Measurements from ENCODE around the gene CDC42SE2. TPM values are rescaled to one million over a fixed set of nuclear protein-coding genes. Genes with fewer than 3 reads are reported as not detected.
"Not testable (repeated sequence)": the region's sequence is repeated elsewhere in the genome, so short reads cannot be mapped to it uniquely, and the experiment has no call there.

Gene CDC42SE2
- total RNA-seq, 1 donor from 2014 or later = 32.3 TPM

DNA sequence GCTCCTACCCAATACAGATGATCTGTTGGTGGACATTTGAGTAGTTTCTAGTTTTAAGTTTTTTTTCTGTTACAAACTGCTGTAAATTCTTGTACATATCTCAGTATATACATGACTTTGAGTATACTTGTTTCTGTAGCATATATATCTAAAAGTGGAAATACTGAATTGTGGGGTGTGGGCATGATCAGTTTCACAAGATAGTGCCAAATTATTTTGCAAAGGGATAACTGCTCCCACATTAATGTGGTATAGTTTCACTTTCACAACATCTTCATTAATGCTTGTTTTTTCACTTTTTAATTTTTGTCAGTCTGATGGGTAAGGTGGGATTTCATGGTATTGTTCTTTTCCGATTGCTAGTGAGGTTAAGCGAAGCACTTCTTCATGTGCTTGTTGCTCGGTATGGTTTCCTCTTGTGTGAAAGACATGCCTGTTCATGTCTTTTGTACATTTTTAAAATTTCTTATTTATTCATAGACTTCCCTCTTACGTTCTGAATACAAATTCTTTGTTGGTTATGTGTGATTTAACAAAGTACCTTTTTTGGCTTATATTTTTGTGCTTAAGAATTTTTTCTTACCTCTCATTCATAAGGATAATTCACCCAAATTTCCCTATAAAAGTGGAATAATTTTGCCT, 103.5 kb downstream of the CDC42SE2 start:
- DNase-seq = no peak

GRCh38 chr5:131368866-131369265, 105.0 kb downstream of the CDC42SE2 start:
- no peak for DNase-seq

- no peak for DNase-seq
Observed at GRCh38 chr5:131369558-131369957, 105.7 kb downstream of the CDC42SE2 start.

DNA sequence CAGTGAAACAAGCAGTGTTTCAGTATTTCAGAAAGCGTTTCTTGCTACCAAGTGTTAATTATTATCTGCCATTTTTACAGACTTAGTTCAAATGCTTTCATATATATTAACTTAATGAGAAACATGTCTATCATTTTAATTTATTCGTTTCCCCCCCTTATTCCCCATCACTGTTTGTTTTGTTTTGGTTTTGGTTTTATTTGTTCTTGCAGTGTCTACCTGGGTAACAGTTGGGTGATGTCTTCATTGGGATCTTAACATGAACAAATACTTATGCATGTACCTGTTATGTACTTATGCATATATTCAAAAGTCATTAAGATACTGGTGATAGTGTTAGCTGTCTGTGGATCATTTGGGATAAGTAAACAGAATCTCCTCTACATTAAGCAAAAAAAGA, 108.0 kb downstream of the CDC42SE2 start:
- DNase-seq = no peak

- no peak for DNase-seq
Observed at GRCh38 chr5:131373265-131373664, 109.4 kb downstream of the CDC42SE2 start.

- DNase-seq = no peak
Observed at GRCh38 chr5:131375351-131375750, 111.5 kb downstream of the CDC42SE2 start.

DNA sequence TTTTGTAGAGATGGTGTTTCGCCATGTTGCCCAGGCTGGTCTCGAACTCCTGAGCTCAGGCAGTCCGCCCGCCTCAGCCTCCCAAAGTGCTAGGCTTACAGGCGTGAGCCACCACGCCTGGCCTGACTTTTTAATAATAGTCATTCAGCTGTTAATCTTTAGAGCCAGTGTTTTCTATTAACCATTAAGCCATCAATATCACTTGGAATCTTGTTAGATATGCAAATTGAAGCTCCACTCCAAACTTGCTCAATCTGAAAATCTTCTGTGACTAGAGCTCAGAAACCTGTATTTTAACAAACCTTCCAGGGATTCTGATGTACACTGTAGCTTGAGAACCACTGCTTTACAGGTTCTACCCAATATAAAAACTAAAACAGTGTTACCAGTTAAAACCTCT, 113.5 kb downstream of the CDC42SE2 start:
- no peak for DNase-seq

DNA sequence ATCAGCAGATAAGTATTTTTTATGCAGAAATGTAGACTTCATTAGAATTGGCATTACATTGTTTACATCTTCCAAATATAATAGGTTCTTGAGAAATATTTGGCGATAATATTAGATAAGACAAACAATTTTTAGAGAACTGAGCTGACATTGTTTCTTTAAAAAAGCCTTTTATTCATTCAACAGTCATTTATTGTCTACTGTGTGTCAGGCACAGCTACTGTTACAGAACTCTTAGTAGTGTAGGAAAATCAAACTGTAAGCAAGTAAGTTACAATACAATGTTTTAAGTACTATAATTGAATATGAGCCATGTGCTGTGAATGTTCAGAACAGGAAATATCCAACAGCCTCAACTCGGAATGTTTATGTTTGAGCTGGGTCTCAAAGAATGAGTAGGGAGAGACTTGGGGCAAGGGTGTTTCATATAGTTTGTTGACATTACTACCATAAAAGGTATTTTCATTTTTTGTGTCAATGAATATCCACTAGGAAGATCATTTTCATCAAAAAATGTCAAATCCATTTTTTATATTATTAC, 114.0 kb downstream of the CDC42SE2 start:
- DNase-seq = no peak

- DNase-seq = no peak
Observed at GRCh38 chr5:131378721-131379541, 115.1 kb downstream of the CDC42SE2 start.

DNA sequence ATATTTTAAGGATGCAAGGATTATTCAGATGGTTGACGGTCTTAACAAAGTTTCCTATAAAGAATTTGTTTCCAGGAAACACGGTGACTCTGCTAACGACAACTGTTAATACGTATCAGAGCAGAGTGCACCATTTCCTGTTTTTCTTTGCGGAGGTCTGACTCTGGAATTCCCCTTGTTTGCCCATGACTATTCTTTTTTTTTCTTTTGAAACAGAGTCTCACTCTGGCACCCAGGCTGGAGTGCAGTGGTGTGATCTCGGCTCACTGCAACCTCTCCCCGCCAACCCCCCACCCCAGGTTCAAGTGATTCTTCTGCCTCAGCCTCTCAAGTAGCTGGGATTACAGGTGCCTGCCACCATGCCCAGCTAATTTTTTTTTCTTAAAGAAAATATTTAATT, 115.9 kb downstream of the CDC42SE2 start:
- DNase-seq = peak; percentile 17

DNA sequence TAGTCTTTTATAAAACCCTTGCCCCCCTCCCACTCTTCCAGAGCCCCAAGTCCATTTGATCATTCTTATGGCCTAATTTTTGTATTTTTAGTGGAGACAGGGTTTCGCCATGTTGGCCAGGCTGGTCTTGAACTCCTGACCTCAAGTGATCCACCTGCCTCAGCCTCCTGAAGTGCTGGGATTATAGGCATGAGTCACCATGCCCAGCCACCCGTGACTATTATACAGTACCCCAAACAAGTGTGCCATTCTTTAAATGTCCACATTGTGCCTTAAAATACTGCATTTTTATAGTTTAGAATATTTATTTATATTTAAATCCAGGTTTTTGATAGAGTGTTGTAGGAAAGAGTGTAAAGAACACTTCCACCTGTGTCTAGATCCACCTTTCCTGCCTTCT, 116.4 kb downstream of the CDC42SE2 start:
- not testable (repeated sequence) for DNase-seq

DNA sequence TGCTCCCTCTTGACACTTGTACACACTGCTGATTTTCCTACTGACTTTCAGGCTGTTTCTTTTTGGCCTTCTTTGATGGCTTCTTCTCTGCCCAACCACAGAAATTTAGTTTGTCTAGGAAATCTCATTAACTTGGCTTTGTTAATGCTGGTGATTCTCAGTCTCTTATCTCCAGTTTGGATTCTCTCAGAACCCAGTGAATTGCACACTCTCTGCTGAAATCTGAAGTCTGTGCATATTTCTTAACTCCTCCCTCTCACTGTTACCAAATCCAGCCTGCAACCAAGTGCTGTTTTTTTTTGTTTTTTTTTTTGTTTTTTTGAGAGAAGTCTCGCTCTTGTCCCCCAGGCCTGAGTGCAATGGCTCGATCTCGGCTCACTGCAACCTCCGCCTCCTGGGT, 117.2 kb downstream of the CDC42SE2 start:
- DNase-seq = no peak

DNA sequence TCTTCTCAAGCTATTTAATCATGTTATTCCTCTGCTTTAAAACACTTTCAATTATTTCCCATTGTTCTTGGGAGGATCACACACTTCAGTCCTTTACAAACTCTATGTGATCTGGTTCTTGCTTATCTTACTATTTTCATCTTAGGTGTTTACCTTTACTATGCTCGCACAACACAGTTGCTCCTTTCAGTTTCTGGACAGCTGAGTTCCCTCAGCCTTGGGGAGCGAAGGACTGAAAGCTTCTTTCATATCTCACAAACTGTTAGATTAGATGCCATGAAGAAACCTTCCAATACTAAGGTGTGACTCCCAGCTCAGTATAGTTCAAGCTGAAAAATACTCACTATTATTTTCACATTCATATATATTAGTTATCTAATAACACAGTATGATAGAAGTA, 117.9 kb downstream of the CDC42SE2 start:
- DNase-seq = no peak

DNA sequence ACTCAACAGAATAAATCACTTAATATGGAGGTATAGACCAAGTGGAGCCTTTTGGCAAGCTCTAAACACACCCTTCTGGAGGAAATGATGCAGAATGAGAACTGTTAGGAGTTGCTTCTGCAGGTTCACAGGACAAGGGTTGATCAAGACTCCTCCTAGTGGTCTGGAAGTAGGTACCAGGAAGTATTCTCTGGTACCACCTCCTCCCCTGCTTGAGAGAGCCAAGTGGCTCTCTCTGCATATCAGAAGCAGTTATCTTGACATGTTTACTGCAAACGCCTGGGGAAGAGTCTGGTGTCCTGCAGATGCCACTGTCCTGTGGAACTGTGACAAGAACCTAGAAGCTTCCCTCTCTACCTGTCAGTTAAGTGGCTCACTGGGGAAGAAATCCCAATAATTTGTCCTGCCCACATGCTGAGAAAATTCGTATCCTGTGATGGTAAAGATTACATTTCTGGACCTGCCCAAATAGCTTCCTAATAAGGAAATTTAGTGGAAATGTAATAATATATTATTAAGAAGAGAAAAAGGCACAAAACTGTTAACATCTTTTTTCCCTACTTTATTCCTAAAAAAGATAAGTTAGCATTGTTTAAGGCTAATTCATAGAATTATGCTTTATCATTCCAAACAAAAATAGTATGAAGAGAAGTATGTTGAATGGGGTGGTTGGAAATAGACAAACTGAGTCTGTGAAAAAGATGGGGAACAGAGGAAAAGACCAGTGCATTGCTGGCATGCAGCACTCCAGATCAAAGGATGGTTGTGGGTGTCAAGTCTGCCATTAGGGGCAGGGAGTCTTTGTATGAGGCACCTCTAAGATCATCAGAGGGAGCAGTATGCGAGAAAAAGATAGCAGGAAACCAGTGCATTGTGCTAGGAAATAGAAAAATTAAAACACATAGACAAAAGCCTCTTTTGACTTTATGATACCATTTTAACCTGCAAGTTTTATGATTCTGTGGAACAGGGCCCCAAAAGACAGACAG, 118.8 kb downstream of the CDC42SE2 start:
- no peak for DNase-seq

GRCh38 chr5:131384173-131384572, 120.3 kb downstream of the CDC42SE2 start:
- no peak for DNase-seq

DNA sequence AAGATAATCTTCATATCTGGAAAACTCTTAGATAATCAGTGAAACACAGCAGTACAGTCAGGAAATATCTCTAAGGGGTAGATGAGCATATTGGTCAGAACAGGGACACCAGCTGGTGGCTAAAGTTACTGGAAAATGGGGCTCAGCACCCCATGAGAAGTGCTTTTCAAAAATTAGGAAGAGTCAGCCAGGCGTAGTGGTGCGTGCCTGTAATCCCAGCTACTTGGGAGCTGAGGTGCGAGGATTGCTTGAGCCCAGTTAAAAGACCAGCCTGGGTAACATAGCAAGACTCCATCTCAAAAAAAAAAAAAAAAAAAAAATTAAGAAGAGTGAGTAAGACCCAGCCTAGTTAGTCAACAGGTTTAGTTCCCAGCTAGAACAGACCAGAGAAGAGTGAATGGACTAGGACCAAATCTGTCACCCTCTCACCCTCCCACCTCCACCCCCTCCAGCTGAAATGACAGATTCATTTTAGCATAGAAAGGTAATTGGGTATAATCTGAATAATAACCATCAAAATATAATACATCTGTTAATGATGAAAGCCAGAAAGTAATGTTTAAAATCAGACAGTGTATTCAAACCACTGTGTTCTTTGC, 120.9 kb downstream of the CDC42SE2 start:
- DNase-seq = no peak

DNA sequence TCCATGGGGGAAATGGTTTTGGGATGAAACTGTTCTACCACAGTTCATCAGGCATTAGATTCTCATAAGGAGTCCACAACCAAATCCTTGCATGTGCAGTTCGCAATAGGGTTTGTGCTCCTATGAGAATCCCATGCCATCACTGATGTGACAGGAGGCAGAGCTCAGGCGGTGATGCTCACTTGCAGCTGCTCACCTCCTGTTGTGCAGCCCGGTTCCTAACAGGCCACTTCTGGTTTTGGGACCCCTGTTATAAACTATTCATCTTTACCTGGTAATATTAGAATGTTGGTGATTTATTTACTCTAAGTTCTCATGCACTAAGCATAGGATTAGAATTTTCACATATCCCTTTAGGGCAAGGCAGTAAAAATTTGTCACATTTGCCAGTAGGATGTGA, 122.3 kb downstream of the CDC42SE2 start:
- no peak for DNase-seq

GRCh38 chr5:131386779-131387178, 122.9 kb downstream of the CDC42SE2 start:
- DNase-seq = peak; percentile 21

DNA sequence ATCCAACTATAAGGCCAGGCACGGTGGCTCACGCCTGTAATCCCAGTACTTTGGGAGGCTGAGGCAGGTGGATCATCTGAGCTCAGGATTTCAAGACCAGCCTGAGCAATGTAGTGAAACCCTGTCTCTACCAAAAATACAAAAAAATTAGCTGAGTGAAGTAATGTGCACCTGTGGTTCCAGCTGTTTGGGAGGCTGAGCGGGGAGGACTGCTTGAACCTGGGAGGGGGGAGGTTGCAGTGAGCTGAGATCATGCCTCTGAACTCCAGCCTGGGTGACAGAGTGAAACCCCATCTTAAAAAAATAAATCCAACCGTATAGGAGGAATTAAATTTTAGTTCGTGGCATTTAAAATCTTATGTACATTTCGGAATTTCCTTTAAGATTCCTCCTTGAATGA, 123.4 kb downstream of the CDC42SE2 start:
- no peak for DNase-seq

DNA sequence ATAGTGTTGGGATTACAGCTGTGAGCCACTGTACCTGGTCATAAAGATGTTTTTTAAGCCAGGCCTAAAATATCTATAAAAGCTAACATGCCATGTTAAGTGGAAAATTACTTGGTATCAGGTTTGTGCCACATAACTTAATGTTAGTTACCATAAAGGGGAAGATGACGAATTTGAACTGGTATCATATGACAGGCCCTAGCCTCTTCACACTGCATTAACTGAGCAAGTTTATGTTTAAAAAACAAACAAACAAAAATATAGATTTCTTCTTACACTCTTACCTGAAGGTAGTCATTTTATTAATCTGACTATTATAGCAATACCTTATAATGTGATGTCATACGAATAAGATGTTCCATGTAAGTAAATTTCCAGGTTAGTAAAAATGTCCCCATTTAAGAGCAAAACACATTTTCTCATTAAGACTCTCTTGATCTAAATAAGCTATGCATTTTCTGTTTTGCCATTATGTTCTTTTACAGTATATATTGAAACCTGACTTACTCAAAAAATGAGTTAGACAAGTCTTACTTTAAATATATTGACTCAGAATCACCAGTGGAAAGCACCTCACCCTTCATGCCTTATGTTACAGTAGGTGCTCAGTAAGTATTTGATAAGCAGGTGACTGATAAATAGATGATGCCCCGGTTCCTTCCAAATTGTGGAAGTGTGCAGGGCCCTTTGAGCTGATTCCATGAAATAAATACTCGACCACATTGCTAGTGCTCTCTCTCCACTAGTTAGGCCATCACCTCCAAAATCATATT, 125.4 kb downstream of the CDC42SE2 start:
- DNase-seq = no peak

DNA sequence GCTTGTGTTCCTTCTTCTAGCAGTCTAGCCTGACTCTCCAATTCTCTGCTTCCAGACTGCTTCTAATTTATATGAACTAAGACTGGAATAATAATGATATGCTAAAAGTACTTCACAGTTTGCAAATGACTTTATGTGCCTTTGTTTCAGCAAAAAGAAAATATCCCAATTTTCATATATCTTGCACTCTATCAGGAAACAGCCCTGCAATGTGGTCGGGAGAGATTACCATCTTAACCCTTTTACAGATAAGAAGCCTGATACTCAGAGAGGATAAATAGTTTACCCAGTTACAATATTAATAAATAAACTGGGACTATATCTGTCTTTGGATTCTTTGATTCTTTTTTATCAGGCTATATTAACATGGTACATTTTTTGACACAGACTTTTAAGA, 126.0 kb downstream of the CDC42SE2 start:
- DNase-seq = no peak
